ENCODE results near the gene SREBF1.

Gene SREBF1

DNA sequence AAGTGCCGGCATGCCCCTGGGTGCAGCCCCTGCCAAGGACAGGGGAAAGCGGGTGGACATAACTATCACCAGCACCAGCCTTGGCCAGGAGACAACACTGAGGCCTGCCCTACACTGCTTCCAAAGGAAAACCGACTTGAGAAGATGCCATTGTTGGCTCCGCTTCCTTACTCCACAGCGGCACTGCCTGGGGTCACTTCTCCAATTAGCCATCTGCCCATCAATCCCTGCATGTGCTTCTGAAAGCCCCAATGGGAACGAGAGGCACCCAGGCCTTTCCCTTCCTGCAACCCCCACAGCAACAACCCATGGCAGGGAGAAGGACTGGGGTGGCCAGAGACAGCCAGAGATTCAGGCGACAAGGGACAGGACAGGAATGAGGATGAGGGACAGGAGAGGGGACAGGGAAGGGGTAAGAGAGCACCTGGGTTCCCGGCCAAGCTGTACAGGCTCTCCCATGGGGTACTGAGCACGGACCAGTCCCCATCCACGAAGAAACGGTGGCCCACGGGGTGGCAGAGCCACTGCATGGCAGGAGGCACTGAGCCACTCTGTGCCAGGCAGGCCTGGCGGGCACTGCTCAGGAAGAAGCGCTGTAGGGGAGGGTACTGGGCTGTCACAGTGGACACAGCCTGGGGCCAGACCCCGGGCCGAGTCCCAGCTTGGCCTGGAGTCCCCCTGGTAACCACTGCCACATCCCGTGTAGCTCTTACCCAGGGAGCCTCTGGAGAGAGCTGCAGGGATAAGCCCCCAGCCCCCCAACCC lies 21.2 kb downstream of the SREBF1 start:
- POLR2A ChIA-PET = interaction anchor here (24.8 kb wide), 1 partner anchor 20 kb away, joined by 369 read pairs; the partner anchor contains the start of gene SREBF1
- CTCF ChIA-PET = interaction anchor here (0.6 to 0.7 kb wide), 3 partner anchors 12 to 76 kb away, joined by 3 to 4 read pairs (median 3); no protein-coding TSS in a partner anchor
- no peak for DNase-seq (ENCODE audit: extremely low spot score)
- no peak for TF ChIP-seq CTBP1 (IDR thresholded peaks at IDR 0.05; ENCODE audit: borderline replicate concordance)
- TF ChIP-seq, protein P1, sequence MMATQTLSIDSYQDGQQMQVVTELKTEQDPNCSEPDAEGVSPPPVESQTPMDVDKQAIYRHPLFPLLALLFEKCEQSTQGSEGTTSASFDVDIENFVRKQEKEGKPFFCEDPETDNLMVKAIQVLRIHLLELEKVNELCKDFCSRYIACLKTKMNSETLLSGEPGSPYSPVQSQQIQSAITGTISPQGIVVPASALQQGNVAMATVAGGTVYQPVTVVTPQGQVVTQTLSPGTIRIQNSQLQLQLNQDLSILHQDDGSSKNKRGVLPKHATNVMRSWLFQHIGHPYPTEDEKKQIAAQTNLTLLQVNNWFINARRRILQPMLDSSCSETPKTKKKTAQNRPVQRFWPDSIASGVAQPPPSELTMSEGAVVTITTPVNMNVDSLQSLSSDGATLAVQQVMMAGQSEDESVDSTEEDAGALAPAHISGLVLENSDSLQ (IDR thresholded peaks at IDR 0.05) = no peak
- no peak for TF ChIP-seq FOXM1 (IDR thresholded peaks at IDR 0.05; ENCODE audit: borderline replicate concordance)
- TF ChIP-seq ELF4 (IDR thresholded peaks at IDR 0.05) = no peak
- no peak for TF ChIP-seq LEF1 (IDR thresholded peaks at IDR 0.05; ENCODE audit: borderline replicate concordance)
- TF ChIP-seq L3MBTL2 (conservative IDR thresholded peaks at IDR 0.05) = no peak
- TF ChIP-seq FOXA1 (IDR thresholded peaks at IDR 0.05) = no peak
- TF ChIP-seq SP1 (IDR thresholded peaks at IDR 0.05) = no peak
- TF ChIP-seq NFRKB (IDR thresholded peaks at IDR 0.05) = no peak
- TF ChIP-seq ZNF384 (IDR thresholded peaks at IDR 0.05) = no peak
- TF ChIP-seq BHLHE40 (IDR thresholded peaks at IDR 0.05; ENCODE audit: borderline replicate concordance) = no peak
- TF ChIP-seq TARDBP (IDR thresholded peaks at IDR 0.05) = no peak
- no peak for TF ChIP-seq ARNT (IDR thresholded peaks at IDR 0.05)
- no peak for TF ChIP-seq FOXK2 (IDR thresholded peaks at IDR 0.05)
- no peak for TF ChIP-seq SUZ12 (IDR thresholded peaks at IDR 0.05)

DNA sequence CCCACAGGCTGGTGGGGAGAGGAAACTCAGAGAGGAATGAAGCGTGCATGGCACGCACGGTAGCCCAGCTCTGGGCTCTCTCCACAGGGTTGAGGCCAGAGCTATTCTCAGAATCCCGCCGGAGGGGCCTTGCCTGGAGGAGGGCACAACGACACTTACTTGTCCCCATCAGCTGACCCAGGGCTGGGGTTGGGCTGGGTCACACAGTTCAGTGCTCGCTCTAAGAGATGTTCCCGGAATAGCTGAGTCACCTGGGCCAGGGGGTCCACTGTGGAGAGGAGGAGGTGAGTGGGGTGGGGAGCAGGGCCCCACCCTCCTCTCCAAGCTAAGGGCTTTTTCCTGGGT lies 21.8 kb downstream of the SREBF1 start:
- no peak for TF ChIP-seq SP1 (IDR thresholded peaks at IDR 0.05)
- TF ChIP-seq FOXM1 (IDR thresholded peaks at IDR 0.05; ENCODE audit: borderline replicate concordance) = no peak
- no peak for TF ChIP-seq LEF1 (IDR thresholded peaks at IDR 0.05; ENCODE audit: borderline replicate concordance)
- TF ChIP-seq ZNF384 (IDR thresholded peaks at IDR 0.05) = no peak
- TF ChIP-seq FOXK2 (IDR thresholded peaks at IDR 0.05) = no peak
- no peak for TF ChIP-seq L3MBTL2 (conservative IDR thresholded peaks at IDR 0.05)
- TF ChIP-seq FOXA1 (IDR thresholded peaks at IDR 0.05) = no peak
- TF ChIP-seq SUZ12 (IDR thresholded peaks at IDR 0.05) = no peak
- TF ChIP-seq NFRKB (IDR thresholded peaks at IDR 0.05) = no peak
- no peak for TF ChIP-seq HDGF (IDR thresholded peaks at IDR 0.05; ENCODE audit: borderline replicate concordance)
- TF ChIP-seq ARNT (IDR thresholded peaks at IDR 0.05) = no peak
- TF ChIP-seq BHLHE40 (IDR thresholded peaks at IDR 0.05; ENCODE audit: borderline replicate concordance) = no peak
- TF ChIP-seq TARDBP (IDR thresholded peaks at IDR 0.05) = no peak
- TF ChIP-seq, protein P1 (IDR thresholded peaks at IDR 0.05) = no peak
- TF ChIP-seq ELF4 (IDR thresholded peaks at IDR 0.05) = no peak
- no peak for TF ChIP-seq CTBP1 (IDR thresholded peaks at IDR 0.05; ENCODE audit: borderline replicate concordance)
- ChIA-PET CTCF (interaction anchor here (0.6 to 1.8 kb wide), 4 partner anchors 12 to 76 kb away, joined by 3 to 7 read pairs (median 4); no protein-coding TSS in a partner anchor), POLR2A (interaction anchor here (0.9 to 24.8 kb wide), 3 partner anchors 9 to 35 kb away, joined by 3 to 369 read pairs (median 4); partner anchors contain the start of gene SREBF1)
- DNase-seq (ENCODE audit: extremely low spot score) = no peak

DNA sequence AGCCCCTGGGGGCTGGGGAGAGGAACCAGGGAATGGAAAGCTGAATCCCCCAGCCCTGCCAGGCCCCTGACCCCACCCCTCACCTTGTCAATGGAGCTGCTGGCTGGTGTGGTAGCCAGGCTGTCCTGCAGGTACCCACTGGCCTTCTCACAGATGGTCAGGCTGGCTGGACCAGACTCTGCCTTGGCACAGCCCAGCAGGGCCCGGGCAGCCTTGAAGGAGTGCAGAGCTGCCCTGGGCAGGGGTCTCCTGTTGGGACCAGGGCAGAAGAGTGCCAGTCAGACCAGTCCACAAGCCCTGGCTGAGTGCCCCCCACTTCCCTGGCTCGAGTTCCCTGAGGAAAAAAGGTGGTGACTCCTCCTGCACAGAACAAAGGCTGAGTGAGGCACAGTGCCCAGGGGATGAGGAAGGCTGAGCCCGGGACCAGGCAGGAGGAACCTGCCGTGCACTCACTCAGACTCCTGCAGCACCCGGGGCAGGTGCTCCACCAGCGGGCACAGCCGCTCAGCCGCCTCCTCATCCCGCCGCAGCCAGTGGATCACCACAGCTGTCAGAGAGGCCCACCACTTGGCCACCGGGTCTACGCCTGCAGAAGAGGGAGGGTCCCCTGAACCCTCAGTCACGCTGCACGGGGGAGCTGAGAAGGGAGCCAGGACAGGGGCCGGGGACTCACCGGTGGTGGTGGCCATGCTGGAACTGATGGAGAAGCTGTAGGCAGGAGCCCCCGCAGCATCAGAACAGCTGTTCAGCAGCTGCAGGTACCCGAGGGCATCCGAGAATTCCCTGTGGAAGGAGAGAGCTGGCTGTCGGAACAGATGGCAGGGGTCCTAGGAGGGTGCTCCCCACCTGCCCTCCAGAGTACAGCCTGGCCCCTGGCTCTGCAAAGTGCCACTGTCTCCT lies 22.4 kb downstream of the SREBF1 start:
- POLR2A ChIA-PET = interaction anchor here (0.9 to 24.8 kb wide), 3 partner anchors 8 to 36 kb away, joined by 3 to 369 read pairs (median 4); partner anchors contain the start of gene SREBF1
- TF ChIP-seq ELF4 (IDR thresholded peaks at IDR 0.05) (no peak), BHLHE40 (IDR thresholded peaks at IDR 0.05; ENCODE audit: borderline replicate concordance) (no peak)
- CTCF ChIA-PET = interaction anchor here (0.6 to 1.8 kb wide), 6 partner anchors 13 to 77 kb away, joined by 3 to 7 read pairs (median 4); no protein-coding TSS in a partner anchor
- no peak for DNase-seq (ENCODE audit: extremely low spot score)

DNA sequence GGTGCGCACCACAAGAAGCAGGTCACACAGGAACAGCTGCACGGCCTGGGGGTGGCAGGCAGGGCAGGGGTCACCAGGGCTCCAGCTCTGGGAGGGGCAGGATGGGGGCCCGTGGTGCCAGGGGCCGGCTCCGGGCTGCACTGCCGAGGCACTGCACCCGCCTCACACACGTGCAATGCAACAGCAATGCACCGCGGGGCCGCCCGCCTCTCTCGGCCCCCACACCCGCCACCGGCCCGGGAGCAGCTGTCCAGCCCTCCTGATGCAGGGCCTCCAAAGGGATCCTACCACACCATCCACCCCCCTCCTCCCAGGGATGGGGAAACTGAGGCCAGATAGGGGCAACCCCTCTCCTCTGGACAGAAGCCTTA lies 23.1 kb downstream of the SREBF1 start:
- POLR2A ChIA-PET = interaction anchor here (1.0 to 24.8 kb wide), 3 partner anchors 22 to 36 kb away, joined by 3 to 369 read pairs (median 4); partner anchors contain the start of gene SREBF1
- DNase-seq (ENCODE audit: extremely low spot score) = no peak
- CTCF ChIA-PET = interaction anchor here (0.7 to 1.8 kb wide), 4 partner anchors 17 to 76 kb away, joined by 3 to 7 read pairs (median 4); no protein-coding TSS in a partner anchor
- TF ChIP-seq FOXK2 (IDR thresholded peaks at IDR 0.05) = no peak

DNA sequence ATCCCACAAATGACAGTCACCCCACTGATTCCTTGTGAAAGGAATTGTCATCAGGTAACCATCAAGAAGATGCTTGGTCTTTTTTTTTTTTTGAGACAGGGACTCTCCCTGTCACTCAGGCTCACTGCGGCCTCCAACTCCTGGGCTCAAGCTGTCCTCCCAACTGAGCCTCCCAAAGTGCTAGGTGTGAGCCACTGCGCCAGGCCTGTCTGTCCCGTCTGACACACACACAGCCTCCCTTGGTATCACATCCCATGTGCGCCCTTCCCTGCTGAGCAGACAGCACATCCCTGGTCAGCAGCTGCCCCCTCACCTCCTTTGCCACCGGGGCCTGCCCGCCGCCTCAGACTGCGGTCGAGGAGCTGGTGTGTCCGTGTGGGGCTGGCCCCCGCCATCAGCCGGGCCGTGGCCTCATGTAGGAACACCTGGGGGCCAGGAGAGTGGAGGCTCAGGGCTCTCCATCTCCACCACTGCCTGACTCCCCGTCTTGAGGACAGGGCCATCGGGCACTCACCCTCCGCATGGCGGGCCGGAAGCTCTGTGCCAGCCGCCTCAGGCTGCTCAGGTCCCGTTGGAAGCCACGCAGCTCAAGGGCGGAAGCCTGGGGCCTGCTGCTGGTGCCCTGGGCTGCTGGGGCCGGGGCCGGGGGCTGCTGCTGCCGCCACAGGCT lies 23.6 kb downstream of the SREBF1 start:
- TF ChIP-seq ZNF384 (IDR thresholded peaks at IDR 0.05) = no peak; the same call in 1 of the 2 replicates
- TF ChIP-seq, protein P1 (IDR thresholded peaks at IDR 0.05) = peak; percentile 81
- no peak for DNase-seq (ENCODE audit: extremely low spot score)
- CTCF ChIA-PET = interaction anchor here (0.5 to 1.9 kb wide), 17 partner anchors 8 to 628 kb away, joined by 3 to 7 read pairs (median 3); no protein-coding TSS in a partner anchor
- POLR2A ChIA-PET = interaction anchor here (0.9 to 24.8 kb wide), 3 partner anchors 23 to 220 kb away, joined by 3 to 369 read pairs (median 4); partner anchors contain the start of gene SREBF1
